Stimulated activated naive B cell treated with anti-CD40 and anti-IgM and Interleukin-4, amounts not matched to agents 10 μg/mL and 1 μg/mL and 100 μg/mL, for 72 hours (primary cell): ENCODE measurements around the gene IQCH.
"Not testable (repeated sequence)": the region's sequence is repeated elsewhere in the genome, so short reads cannot be mapped to it uniquely, and the experiment has no call there.

Source experiments
- ATAC-seq, 2 donors: fragments of 150-1000 bp; cut with Tn5 transposase; replicated peaks; 2 replicates each; pipeline ENCODE4 v1.10.0; 2021; ENCODE audit warnings: moderate library complexity in 1 of 2
- DNase-seq: peaks from one replicate; pipeline ENCODE4 v3.0.0; 2021
- H3K27ac Mint-ChIP-seq: one replicate; pipeline ENCODE4 v1.8.0; 2022; ENCODE audit warnings: mild to moderate bottlenecking, mixed read lengths
- H3K27me3 Mint-ChIP-seq, 2 donors: one replicate each; pipeline ENCODE4 v1.8.0; 2022; ENCODE audit warnings: mixed read lengths in 2 of 2
- H3K36me3 Mint-ChIP-seq, 2 donors: one replicate each; pipeline ENCODE4 v1.8.0; 2022; ENCODE audit warnings: mixed read lengths in 2 of 2, mild to moderate bottlenecking in 1 of 2
- H3K4me1 Mint-ChIP-seq, 2 donors: one replicate each; pipeline ENCODE4 v1.8.0; 2022; ENCODE audit warnings: mixed read lengths in 2 of 2, mild to moderate bottlenecking in 1 of 2
- H3K4me3 Mint-ChIP-seq, 2 donors: one replicate each; pipeline ENCODE4 v1.8.0; 2022; ENCODE audit warnings: mild to moderate bottlenecking in 2 of 2, mixed read lengths in 2 of 2, moderate library complexity in 1 of 2
- H3K9me3 Mint-ChIP-seq, 2 donors: one replicate each; pipeline ENCODE4 v1.8.0; 2022; ENCODE audit warnings: mixed read lengths in 2 of 2, mild to moderate bottlenecking in 1 of 2

The IQCH gene

DNA sequence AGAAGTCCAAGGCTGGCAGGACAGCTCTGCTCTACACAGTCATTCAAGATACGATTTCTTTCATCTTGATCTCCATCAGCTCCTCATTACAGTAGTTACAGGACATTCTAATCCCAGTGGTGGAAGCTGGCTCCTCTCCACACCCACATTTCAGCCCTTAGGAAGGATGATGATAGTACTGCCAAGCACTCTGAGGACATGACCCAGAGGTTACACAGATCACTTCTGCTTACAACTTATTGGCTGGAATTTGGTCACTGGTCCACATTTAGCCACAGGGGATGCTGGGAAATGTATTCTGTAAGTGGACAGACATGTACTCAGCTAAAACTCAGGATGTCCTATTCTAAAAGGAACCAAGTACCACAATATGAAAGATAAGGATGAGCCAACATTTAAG, 77.1 kb downstream of the IQCH start:
- Mint-ChIP-seq H3K36me3 (peaks cover 1 to 5% of the 10 kb centered on the region in 2 donors), H3K4me3 (no peak overlapping the region), H3K27ac (no peak overlapping the region), H3K27me3 (peaks cover 8 to 9% of the 10 kb centered on the region in 2 donors), H3K9me3 (peaks cover 3% of the 10 kb centered on the region in 2 donors), H3K4me1 (peaks cover 0 to 6% of the 10 kb centered on the region in 2 donors)
- DNase-seq, result no peak
- ATAC-seq, result no peak

DNA sequence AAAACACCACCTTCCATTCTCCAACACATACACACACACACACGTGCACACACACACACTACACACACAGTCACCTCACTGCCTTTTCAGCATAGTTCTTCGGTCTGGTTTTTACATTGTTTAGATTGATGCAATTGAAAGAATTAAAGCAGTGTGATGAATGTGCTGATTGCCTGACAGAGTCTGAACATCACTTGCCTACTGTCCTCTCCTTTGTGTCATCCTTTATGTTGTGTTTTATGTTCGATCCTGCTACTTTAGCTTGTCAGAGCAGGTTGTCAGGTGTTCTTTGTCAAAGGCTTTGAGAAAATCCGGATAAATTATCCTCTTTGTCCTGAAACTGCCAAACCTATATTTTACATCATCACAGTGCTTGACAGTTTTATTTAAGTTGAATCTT, 80.4 kb downstream of the IQCH start:
- ATAC-seq, result no peak
- no peak for DNase-seq
- H3K36me3 Mint-ChIP-seq, result no peaks in the 10 kb centered on the region
- no peak overlapping the region for H3K27ac Mint-ChIP-seq
- peaks cover 0 to 4% of the 10 kb centered on the region in 2 donors for H3K4me1 Mint-ChIP-seq
- H3K9me3 Mint-ChIP-seq, result no peaks in the 10 kb centered on the region
- peaks cover 4 to 12% of the 10 kb centered on the region in 2 donors for H3K27me3 Mint-ChIP-seq
- H3K4me3 Mint-ChIP-seq, result no peak overlapping the region

DNA sequence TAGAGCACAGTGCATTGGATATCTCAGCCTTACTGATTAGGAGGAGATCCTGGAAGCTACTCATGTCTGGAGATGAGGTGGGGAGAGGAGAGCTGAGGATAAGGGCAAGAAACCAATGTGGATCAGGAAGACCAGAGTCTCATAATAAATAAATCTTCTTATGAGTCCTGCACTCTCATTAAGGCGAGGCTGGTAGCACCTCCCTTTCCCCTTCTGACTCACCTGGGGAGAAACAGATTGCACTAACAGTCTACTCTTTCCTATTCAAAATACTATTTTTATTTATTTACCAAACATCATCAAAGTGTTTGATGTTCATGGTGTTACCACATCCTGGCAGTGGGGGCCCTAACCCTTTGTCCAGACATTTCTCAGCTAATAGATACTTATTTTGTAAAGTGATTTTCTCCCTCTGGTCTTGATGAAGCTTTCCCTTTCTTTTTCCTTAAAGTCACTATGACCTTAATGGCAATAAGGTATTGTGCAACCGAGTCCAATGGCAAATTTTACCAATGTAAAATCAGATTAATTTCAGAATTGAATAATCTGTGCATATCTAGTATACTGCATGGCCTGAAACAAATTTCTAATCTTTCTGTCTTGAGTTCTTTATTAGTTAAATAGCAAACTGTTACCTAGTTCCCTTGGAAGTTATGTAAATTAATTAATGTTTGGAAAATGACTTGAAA, 81.1 kb downstream of the IQCH start:
- H3K9me3 Mint-ChIP-seq, result no peaks in the 10 kb centered on the region
- ATAC-seq (no peak), DNase-seq (no peak)
- H3K27me3 Mint-ChIP-seq, result peaks cover 4 to 12% of the 10 kb centered on the region in 2 donors
- no peaks in the 10 kb centered on the region for H3K4me1 Mint-ChIP-seq
- H3K4me3 Mint-ChIP-seq, result no peak overlapping the region
- no peak overlapping the region for H3K27ac Mint-ChIP-seq
- H3K36me3 Mint-ChIP-seq, result no peaks in the 10 kb centered on the region

DNA sequence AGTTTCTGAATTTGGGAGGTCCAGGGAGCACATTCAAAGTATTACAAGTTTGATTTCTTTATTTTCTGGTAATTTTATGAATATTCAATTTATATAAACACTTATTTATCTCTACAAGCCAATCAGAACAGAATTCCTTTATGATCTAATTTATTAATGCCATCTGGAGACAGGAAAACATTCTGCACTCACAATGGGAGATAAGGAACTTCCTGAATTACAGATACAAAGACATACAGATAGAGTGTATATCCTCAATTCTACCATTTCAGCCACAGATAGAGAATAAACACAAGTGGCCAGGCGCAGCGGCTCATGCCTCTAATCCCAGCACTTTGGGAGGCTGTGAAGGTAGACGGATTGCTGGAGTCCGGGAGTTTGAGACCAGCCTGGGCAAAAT, 86.0 kb downstream of the IQCH start:
- H3K36me3 Mint-ChIP-seq, result peaks cover 3 to 12% of the 10 kb centered on the region in 2 donors
- H3K4me3 Mint-ChIP-seq, result no peak overlapping the region
- no peak for DNase-seq
- ATAC-seq, result no peak
- peaks cover 3 to 7% of the 10 kb centered on the region in 2 donors for H3K9me3 Mint-ChIP-seq
- H3K27ac Mint-ChIP-seq, result no peak overlapping the region
- H3K27me3 Mint-ChIP-seq, result peaks cover 7% of the 10 kb centered on the region in 2 donors
- H3K4me1 Mint-ChIP-seq, result no peaks in the 10 kb centered on the region

DNA sequence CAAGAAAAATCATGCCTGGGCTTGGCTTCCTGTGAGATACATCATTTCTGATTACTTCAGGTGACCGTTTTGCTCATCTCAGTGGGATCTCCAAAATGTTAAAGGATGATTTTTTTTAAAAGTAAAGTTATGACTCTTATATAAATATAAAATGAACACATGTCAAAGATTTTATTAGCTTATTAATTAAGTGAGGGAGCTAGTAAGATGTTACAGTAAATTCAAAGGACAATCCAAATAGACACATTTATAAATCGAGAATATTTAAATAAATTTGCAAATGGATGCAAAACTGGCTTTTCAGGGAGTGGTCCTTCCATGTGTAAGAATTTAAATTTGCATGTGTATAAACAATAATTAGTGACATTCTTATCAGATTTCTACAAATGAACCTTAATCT, 87.0 kb downstream of the IQCH start:
- DNase-seq (no peak), ATAC-seq (no peak)
- peaks cover 3 to 7% of the 10 kb centered on the region in 2 donors for H3K9me3 Mint-ChIP-seq
- peaks cover 3 to 12% of the 10 kb centered on the region in 2 donors for H3K36me3 Mint-ChIP-seq
- H3K4me3 Mint-ChIP-seq, result no peak overlapping the region
- H3K27me3 Mint-ChIP-seq, result peaks cover 7% of the 10 kb centered on the region in 2 donors
- no peak overlapping the region for H3K27ac Mint-ChIP-seq
- H3K4me1 Mint-ChIP-seq, result no peaks in the 10 kb centered on the region

DNA sequence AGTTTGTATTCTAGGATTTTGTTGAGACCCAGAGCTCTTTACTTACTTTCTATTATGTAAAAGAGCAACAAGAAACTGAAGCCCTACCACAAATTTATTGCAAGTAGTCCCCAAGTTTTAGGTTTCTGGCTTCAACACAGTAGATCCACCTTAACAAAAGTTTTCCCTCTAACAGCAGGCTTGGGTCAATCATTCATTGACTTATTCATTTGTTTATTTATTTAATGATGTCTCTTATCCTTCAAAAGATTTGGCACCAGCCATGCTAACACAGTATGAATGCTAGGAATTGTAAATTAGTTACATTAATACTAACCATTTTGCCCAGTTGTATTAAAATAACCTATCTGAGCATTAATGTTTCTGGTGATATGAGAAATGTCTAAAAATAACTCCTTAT, 88.6 kb downstream of the IQCH start:
- DNase-seq, result no peak
- H3K9me3 Mint-ChIP-seq, result peaks cover 8 to 20% of the 10 kb centered on the region in 2 donors
- no peaks in the 10 kb centered on the region for H3K4me1 Mint-ChIP-seq
- H3K27me3 Mint-ChIP-seq, result peaks cover 7% of the 10 kb centered on the region in 2 donors
- H3K27ac Mint-ChIP-seq, result no peak overlapping the region
- H3K36me3 Mint-ChIP-seq, result peaks cover 5 to 12% of the 10 kb centered on the region in 2 donors
- no peak overlapping the region for H3K4me3 Mint-ChIP-seq
- no peak for ATAC-seq

DNA sequence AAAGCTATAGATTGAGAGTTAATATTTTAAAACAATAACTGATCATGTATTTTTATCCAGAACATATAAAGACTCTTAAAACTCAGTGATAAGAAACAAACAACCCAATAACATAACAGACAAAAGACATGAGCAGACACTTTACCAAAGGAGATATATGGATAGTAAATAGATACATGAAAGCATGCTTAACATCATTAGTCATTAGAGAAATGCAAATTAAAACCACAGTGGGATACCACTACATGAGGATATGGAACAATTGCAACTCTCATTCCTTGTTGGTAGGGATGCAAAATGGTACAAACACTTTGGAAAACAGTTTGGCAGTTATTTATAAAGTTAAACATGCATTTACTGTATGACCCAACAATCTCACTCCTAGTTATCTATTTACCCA, 95.0 kb downstream of the IQCH start:
- peaks cover 10 to 19% of the 10 kb centered on the region in 2 donors for H3K9me3 Mint-ChIP-seq
- no peak overlapping the region for H3K4me3 Mint-ChIP-seq
- H3K27me3 Mint-ChIP-seq, result peaks cover 0 to 7% of the 10 kb centered on the region in 2 donors
- H3K27ac Mint-ChIP-seq, result no peak overlapping the region
- H3K4me1 Mint-ChIP-seq, result no peaks in the 10 kb centered on the region
- DNase-seq (no peak), ATAC-seq (no peak)
- peaks cover 4 to 7% of the 10 kb centered on the region in 2 donors for H3K36me3 Mint-ChIP-seq

DNA sequence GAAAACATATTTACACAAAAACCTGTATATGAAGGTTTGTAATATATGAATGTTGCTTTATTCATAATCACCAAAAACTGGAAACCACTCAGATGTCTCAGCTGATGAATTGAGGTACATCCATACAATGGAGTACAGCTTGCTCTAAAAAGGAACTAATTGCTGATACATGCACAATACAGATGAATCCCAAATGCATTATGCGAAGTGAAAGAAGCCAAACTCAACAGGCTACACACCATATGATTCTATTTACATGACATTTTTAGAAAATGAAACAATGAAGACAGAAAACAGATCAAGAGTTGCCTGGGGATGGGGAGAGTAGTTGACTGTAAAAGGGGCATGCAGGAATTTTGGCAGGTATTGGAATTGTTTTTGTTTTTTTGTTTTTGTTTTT, 95.5 kb downstream of the IQCH start:
- peaks cover 4 to 6% of the 10 kb centered on the region in 2 donors for H3K36me3 Mint-ChIP-seq
- DNase-seq (no peak), ATAC-seq (no peak)
- peaks cover 9 to 18% of the 10 kb centered on the region in 2 donors for H3K9me3 Mint-ChIP-seq
- no peak overlapping the region for H3K27ac Mint-ChIP-seq
- H3K4me1 Mint-ChIP-seq, result no peaks in the 10 kb centered on the region
- peaks cover 0 to 6% of the 10 kb centered on the region in 2 donors for H3K27me3 Mint-ChIP-seq
- no peak overlapping the region for H3K4me3 Mint-ChIP-seq

DNA sequence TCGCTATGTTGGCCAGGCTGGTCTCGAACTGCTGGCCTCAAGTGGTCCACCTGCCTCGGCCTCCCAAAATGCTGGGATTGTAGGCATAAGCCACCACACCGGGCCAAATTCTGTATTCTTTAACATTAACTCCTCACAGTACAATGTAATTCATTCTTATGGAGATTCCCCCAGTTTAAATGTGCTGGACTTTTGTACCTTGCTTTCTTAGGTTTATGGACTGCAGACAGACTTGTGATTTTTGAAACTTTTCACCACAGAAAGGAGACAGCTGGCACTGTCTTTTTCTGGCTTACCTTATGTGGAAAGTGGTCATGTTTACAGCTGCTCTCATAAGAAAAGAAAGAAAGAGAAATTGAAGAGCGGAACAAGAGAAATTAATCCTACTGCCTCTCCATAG, 103.8 kb downstream of the IQCH start:
- Mint-ChIP-seq H3K27ac (no peak overlapping the region), H3K27me3 (no peaks in the 10 kb centered on the region), H3K4me3 (no peak overlapping the region), H3K9me3 (no peaks in the 10 kb centered on the region), H3K36me3 (no peaks in the 10 kb centered on the region), H3K4me1 (no peaks in the 10 kb centered on the region)
- ATAC-seq, result no peak
- no peak for DNase-seq

DNA sequence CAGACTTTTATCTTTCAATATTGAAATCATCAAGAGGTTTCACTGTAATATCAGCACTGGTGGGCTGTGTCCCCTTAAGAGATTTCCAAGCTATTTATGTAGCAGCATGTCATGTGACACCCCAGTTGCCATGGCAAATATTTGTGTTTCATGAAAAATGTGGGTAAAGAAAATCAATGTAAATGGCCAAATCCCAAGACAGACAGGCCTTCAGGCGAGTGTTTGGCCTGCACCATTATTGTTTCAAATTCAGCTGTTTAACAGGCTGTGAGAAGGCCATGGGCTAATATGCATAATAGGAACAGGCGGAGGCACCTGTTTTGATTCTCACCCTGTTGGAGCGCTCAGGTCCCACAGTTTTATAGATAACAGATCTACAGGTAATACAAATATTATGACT, 104.2 kb downstream of the IQCH start:
- DNase-seq, result no peak
- ATAC-seq, result no peak
- Mint-ChIP-seq H3K27me3 (no peaks in the 10 kb centered on the region), H3K4me1 (no peaks in the 10 kb centered on the region), H3K9me3 (no peaks in the 10 kb centered on the region), H3K36me3 (no peaks in the 10 kb centered on the region), H3K4me3 (no peak overlapping the region), H3K27ac (no peak overlapping the region)

DNA sequence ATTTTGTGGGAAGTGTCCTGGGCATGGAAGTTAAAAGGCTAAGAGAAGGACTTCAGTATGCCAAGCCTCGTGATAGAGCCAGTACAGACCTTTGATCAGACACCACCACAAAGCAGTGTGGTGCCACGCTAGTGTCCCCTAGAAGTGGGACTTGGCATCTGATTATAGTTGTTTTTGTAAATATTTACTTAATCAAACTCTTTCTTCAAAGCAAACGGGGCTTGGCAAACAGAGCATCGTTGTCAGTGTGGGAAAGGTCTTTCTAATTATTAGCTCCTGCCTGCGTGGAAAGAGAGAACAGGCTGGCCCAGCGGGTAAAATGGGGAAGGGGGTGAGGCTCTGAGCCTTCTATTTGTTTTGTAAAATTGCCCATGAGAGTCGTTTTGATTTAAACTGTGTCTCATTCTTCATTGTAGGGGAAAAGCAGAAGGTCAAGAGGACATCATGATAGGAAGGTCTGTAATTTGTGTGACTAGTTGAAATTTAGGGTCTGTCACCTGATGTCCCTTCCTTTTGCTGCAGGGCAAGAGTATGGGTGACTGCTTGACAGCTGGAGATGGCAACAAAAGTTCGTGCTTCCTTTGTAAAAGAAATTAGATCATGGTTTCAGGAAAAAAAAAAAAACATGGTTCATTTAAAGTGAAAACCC, 105.0 kb downstream of the IQCH start:
- DNase-seq, result no peak
- ATAC-seq, result no peak
- Mint-ChIP-seq H3K4me3 (no peak overlapping the region), H3K36me3 (no peaks in the 10 kb centered on the region), H3K27me3 (no peaks in the 10 kb centered on the region), H3K27ac (no peak overlapping the region), H3K4me1 (no peaks in the 10 kb centered on the region), H3K9me3 (no peaks in the 10 kb centered on the region)

DNA sequence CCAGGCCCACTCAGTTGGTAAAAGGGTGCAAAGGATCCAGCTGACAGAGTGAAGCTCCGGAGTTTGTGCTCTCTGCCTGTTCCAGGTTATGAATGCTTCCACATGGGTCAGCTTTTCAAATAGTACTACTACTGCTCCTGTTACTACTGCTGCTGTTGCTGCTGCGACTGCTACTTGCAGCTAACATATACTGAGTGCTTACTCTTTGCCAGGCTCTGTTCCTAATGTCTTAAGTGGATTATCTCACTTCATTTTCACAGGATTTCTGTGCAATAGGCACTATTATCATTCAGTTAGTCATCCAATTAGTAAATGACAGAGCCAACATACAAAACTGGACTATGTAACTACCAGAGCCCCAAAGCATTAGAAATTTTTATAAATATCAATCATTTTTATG, 106.5 kb downstream of the IQCH start:
- no peak for DNase-seq
- H3K9me3 Mint-ChIP-seq, result no peaks in the 10 kb centered on the region
- H3K4me3 Mint-ChIP-seq, result no peak overlapping the region
- no peak for ATAC-seq
- H3K4me1 Mint-ChIP-seq, result no peaks in the 10 kb centered on the region
- no peak overlapping the region for H3K27ac Mint-ChIP-seq
- H3K27me3 Mint-ChIP-seq, result no peaks in the 10 kb centered on the region
- H3K36me3 Mint-ChIP-seq, result no peaks in the 10 kb centered on the region

DNA sequence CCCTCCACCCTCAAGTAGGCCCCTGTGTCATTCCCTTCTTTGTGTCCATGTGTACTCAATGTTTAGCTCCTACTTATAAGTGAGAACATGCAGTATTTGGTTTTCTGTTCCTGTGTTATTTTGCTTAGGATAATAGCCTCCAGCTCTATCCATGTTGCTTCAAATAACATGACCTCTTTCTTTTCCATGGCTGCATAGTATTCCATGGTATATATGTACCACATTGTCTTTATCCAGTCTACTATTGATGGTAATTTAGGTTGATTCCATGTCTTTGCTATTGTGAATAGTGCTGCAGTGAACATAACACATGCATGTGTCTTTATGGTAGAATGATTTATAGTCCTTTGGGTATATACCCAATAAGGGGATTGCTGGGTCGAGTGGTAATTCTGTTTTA, 109.1 kb downstream of the IQCH start:
- not testable (repeated sequence) for H3K27me3 Mint-ChIP-seq, ATAC-seq, H3K4me3 Mint-ChIP-seq, H3K9me3 Mint-ChIP-seq, H3K36me3 Mint-ChIP-seq, H3K4me1 Mint-ChIP-seq, H3K27ac Mint-ChIP-seq, DNase-seq

DNA sequence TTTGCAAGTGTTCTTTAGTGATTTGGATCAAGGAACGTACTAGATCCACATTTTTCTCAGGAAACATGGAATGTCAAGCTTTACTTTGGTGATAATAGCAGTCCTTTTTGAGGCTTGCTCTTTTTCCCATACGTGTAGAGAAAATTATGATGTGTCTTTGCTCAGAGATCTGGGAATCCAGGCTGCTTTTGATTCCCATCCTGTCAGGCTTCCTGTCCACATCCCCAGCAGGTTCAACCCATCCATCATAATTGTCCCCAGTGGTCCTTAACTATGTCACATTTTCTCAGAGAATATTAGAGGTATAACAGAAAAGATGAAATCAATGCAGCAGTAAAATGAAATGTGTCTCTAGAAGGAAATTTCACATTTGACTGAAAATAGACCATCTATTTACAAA, 111.4 kb downstream of the IQCH start:
- ATAC-seq (no peak), DNase-seq (no peak)
- peaks cover 0 to 17% of the 10 kb centered on the region in 2 donors for H3K27me3 Mint-ChIP-seq
- H3K4me3 Mint-ChIP-seq, result no peak overlapping the region
- H3K9me3 Mint-ChIP-seq, result no peaks in the 10 kb centered on the region
- H3K27ac Mint-ChIP-seq, result no peak overlapping the region
- H3K36me3 Mint-ChIP-seq, result no peaks in the 10 kb centered on the region
- no peaks in the 10 kb centered on the region for H3K4me1 Mint-ChIP-seq

DNA sequence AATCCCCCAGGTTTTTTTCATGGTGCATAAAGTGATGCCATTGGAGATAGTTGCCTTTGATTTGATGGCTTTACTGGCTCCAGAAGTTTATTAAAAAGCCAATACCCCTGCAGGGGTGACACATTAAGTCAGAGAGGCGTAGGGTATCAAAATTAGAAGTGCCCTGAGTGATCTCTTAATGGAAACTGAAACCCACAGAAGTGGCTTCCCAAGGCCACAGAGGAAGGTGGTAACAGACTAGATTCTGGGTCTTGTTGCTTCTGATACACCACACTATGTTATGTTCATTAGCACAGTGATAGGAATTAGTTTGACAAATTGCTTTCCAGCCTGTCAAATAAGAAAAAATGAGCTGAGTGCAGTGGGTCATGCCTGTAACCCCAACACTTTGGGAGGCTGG, 112.3 kb downstream of the IQCH start:
- Mint-ChIP-seq H3K4me3 (no peak overlapping the region), H3K36me3 (no peaks in the 10 kb centered on the region), H3K4me1 (no peaks in the 10 kb centered on the region), H3K9me3 (no peaks in the 10 kb centered on the region), H3K27ac (no peak overlapping the region), H3K27me3 (peaks cover 0 to 17% of the 10 kb centered on the region in 2 donors)
- no peak for ATAC-seq
- no peak for DNase-seq
